GM11168 (cell line): ENCODE data around the gene GMPPB.
"Not testable (repeated sequence)": the region's sequence is repeated elsewhere in the genome, so short reads cannot be mapped to it uniquely, and the experiment has no call there.

Experiments used
- in situ Hi-C: fragments of 300-500 bp; cut with MboI; formaldehyde crosslinking; loops from one replicate; pipeline ENCODE4 v1.12.0; 2022; ENCODE audit warnings: low sequenced_read_pairs; ENCODE audit not compliant: unreplicated experiment

GMPPB gene

DNA sequence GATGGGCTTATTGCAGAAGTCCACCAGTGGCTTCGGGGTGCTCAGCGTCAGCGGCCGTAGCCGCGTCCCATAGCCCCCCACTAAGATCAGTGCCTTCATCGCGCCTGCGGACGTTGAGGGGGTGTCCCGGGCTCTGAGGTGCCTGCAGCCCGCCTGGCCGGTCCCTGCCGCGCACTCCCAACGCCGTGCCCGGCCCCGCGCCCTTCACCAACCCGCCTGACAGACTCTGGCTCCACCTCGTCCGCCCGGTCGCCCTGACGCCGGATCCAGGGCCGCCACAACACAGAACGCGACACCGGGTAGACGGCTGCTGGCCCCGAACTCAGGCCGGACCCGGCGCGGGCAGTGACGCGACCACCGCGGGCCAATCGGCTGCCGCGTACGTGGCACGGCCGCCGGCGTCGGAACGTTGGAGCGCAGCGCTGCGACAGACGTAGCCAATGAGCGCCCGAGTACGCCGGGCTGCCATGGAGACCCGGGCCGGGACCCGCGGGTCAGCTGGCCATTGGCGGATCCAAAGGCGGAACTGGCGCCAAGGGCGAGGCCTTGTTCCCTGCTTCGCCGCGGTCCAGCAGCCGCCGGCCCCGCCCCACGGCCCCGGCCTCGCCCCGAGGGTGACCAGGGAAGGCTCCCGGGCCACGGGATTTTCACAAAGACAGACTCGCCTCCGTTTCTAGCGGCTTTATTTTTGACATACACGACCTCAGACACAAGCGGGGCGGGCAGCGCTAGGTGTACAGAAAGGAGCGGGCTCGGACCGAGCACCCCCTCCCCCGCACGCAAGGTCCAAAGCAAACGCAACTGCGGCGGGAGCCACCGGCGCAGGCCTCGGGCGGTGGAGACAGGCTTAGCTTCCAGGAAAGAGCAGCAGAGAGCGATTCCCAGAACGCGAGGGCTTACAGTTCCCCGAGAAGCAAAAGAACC, at the start of gene GMPPB:
Gene GMPPB, minus strand, starts transcription at position 324 of the 924 bp plus-strand sequence. Its CDS starts 225 bp downstream, at position 99.
- in situ Hi-C loops = no loop called here

DNA sequence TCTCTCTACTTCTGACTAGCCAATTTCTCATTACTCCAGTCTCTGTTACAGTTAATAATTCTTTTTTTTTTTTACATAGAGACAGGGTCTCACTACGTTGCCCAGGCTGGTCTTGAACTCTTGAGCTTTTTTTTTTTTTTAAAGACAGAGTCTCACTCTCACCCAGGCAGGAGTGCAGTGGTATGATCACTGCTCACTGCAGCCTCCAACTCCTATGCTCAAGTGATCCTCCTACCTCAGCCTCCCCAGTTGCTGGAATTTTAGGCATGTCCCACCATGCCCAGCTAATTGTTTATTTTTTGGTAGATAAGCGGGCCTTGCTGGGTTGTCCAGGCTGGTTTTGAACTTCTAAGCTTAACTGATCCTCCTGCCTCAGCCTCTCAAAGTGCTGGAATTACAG, 49.0 kb upstream of the GMPPB start:
- in situ Hi-C loops = no loop called here

DNA sequence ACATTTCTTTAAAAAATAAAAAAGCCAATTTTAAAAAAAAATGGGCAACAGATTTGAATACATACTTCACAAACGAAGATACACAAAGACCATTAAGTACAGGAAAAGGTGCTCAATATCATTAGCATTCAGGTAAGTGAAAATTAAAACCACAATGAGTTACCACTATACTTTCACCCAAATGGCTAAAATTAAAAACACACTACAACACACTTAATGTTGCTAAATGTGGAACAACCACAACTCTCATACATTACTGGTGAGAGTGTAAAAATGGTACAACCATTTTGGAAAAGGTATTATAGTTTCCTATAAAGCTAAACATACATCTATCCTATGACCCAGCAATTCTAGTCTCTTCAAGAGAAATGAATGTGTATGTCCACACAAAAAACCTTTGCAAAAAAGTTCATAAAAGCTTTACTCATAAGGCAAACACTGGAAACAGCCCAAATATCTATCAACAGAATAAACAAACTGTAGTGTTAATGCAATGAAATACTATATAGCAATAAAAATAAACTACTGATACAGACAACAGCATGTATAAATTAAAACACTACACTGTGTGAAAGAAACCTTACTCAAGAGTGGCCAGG, 47.7 kb upstream of the GMPPB start:
- in situ Hi-C loops = no loop called here

DNA sequence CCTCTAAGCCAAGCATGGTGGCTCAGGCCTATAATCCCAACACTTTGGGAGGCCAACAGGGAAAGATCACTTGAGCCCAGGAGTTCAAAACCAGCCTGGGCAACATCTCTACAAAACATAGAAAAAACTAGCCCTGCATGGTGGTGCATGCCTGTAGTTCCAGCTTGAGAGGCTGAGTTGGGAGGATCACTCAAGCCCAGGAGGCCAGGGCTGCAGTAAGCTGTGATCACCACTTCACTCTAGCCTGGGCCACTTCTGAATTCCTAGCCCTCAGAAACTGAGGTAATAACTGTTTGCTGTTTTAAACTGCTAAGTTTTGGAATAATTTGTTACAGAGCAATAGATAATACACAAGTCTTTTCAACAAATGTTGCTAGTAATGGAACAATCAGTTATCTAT, 46.2 kb upstream of the GMPPB start:
- in situ Hi-C loops = no loop called here

DNA sequence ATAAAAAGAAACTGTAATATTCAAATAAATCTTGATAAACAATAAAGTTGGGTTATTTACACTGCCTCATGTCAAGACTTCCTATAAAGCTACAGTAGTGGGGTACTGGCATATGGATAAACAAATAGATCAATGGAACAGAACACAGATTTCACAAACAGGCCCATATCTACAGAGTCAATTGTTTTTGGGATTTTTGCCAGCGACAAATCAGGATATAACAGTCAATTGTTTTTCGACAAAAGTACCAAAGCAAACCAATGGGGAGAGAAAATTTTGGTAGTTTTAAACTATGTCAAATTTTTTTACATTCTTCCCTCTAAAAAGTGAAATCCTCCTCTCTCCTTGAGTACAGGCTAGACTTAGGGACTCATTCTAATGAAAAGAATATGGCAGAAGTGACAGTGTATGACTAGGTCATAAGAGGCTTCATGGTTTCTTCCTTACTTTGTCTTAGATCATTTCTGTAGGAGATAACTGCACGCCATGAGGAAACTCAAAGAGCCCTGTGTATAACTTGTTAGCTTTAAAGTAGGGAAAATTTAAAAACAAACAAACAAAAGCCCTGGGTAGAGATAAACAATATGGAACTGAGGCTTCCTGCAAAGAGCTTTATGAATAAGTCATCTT, 45.6 kb upstream of the GMPPB start:
- in situ Hi-C loops = no loop called here

DNA sequence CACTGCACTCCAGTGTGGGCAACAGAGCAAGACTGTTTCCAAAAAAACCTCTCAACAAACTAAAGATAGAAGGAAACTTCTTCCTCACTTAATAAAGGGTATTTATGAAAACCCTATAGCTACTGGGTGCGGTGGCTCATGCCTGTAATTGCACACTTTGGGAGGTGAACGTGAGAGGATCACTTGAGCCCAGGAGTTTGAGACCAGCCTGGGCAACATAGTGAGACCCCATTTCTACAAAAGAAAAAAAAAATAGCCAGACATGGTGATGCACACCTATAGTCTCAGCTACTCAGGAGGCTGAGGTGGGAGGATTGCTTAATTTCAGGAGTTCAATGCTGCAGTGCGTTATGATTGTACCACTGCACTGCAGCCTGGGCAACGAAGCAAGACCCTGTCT, 40.2 kb upstream of the GMPPB start:
- in situ Hi-C loops = no loop called here

DNA sequence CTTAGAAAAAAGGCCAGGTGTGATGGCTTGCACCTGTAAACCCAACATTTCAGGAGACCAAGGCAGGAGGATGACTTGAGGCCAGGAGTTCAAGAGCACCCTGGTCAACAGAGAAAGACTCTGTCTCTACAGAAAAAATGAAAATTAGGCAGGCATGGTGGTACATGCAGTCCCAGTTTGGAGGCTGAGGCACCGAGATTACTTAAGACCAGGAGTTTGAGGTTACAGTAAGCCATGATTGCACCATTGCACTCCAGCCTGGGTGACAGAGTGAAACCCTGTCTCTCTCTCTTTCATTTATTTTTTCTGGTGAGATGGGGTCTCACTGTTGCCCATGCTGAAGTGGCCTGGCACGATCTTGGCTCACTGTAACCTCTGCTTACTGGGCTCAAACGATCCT, 37.9 kb upstream of the GMPPB start:
- in situ Hi-C loops = no loop called here

- in situ Hi-C loops = no loop called here
These were observed 35.5 kb upstream of the GMPPB start for GRCh38 chr3:49759226-49759625.

GRCh38 chr3:49757197-49757596, 33.4 kb upstream of the GMPPB start:
- in situ Hi-C loops = no loop called here

- in situ Hi-C loops = no loop called here
These were observed 32.3 kb upstream of the GMPPB start for GRCh38 chr3:49756036-49756435.

GRCh38 chr3:49754536-49754935, 30.8 kb upstream of the GMPPB start:
- in situ Hi-C loops = no loop called here

DNA sequence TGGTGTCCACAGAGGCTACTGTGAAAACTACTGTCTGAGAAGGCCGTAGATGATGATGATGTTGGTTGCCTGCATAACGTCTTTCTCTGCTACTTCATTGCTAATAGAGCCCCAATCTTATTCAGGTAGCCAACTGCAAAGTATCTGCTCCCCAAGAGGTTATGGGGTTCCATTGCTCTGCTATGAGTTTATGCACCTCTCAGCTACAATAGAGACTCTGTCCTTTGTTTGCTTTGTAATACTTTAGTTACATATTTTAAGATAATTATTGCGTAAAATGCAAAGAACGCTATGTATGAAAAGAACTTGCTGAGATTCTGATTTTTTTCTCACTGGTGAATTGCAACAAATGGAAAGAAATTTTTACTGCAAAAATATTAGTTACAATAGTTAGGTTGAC, 27.8 kb upstream of the GMPPB start:
- in situ Hi-C loops = no loop called here

DNA sequence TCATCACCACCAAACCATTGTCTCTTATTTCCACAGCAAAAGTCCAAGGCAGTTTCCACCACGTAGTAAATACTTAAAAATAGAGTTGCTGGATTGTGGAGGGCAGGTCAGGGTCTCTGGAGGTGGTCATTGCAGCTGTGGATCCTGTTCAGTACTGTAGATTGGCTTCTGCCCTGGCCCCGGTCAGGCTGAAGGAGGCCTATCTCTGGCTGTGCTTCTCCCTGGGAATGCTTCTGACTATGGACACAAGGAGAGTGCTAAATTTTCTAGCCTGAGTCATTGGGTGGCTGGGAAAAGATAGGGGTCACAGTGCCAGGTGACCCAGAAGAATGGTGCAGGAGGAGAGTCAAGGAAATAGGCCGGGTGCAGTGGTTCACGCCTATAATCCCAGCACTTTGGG, 26.3 kb upstream of the GMPPB start:
- in situ Hi-C loops = no loop called here

- in situ Hi-C loops = not testable (repeated sequence)
These were observed 25.1 kb upstream of the GMPPB start for GRCh38 chr3:49748874-49749273.

DNA sequence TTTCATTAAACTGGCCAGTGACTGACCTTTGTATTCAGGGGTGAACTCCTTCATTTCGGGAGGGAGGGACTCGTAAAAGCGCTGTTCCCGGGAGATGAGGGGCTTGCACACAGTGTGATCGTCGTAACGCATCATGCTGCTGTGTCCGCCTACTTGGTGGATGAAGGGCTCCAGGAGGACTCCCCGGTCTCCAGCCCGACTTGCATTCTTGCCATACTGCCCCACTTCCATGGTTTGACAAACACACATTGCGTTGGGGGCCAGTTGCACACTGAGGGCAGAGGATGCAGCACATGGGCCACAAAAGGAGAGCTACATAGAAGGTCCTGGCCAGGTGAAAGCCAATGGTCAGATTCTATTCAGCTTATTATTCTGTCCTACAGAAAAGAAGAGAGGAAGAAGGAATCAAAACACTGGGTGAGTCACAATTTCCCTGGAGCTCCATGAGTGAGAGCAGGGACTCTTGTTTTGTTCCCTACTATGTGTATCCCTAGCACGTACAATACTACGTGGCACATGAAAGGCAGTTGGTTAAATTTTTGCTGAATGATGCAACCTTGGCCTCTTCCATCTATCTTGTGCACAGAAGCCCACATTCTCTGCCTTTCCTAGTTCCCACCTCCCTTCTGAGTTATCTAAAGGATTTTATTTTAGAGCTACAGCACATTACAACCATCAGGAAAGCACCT, 24.2 kb upstream of the GMPPB start:
- in situ Hi-C loops = no loop called here

DNA sequence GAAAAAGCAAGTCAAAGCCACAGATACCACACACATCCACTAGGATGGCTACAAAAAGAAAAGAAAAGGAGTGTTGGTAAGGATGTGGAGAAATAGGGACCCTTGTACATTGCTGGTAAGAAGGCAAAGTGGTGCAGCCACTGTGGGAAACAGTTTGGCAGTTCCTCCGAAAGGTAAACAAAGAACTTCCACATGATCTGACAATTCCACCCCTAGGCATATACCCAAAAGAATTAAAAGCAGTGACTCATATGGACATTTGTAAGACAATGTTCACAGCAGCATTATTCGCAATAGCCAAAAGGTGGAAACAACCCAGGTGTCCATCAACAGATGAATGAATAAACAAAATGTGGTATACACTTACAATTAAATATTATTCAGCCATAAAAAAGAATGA, 22.2 kb upstream of the GMPPB start:
- in situ Hi-C loops = no loop called here

- in situ Hi-C loops = no loop called here
These were observed 16.7 kb upstream of the GMPPB start for GRCh38 chr3:49740427-49740826.

GRCh38 chr3:49738067-49738713, 14.4 kb upstream of the GMPPB start:
- in situ Hi-C loops = no loop called here

DNA sequence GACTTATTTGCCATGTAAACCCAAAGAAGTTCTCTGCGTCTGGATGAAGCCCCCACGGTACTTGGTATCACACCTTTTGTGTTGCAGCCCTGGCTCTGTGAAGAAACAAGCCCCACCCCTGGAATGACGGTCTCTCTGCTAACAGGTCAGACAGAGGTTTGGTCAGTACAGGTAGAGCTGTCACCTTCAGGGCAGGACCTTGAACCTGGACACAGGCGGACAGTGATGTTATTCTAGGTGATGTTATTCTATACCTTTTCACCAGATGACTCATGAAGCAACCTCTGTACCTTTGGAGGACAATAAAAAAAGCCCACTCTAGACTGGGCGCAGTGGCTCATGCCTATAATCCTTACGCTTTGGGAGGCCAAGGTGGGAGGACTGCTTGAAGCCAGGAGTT, 11.0 kb upstream of the GMPPB start:
- in situ Hi-C loops = no loop called here

DNA sequence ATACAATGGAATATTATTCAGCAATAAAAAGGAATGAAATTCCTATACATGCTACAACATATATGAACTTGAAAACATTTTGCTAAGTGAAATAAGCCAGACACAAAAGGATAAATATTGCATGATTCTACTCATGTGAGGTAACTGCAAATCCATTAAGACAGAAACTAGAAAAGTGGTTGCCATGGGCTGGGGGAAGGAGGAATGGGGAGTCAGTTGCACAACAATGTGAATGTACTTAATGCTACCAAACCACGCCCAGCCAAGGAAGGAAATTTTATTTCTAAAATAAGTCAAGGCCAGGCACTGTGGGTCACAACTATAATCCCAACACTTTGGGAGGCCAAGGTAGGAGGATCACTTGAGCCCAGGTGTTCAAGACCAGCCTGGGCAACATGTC, 9.8 kb upstream of the GMPPB start:
- in situ Hi-C loops = no loop called here
